ENCODE results near the gene PRIMPOL.

- TF ChIP-seq CTCF (conservative IDR thresholded peaks at IDR 0.05; ENCODE audit: low read depth, low read length): no peak
- TF ChIP-seq FOS (IDR thresholded peaks at IDR 0.05; ENCODE audit: low read depth, low read length): no peak
- no peak for TF ChIP-seq ELK1 (IDR thresholded peaks at IDR 0.05; ENCODE audit: borderline replicate concordance, low read depth, low read length)
- no peak for TF ChIP-seq POLR2A (IDR thresholded peaks at IDR 0.05; ENCODE audit: low read depth, low read length)
- TF ChIP-seq MAFK (IDR thresholded peaks at IDR 0.05; ENCODE audit: low read depth, low read length): no peak
- no peak for TF ChIP-seq RCOR1 (IDR thresholded peaks at IDR 0.05; ENCODE audit: insufficient replicate concordance, low read length)
- TF ChIP-seq MAZ (IDR thresholded peaks at IDR 0.05; ENCODE audit: borderline replicate concordance, low read depth, low read length): no peak
- TF ChIP-seq USF2 (IDR thresholded peaks at IDR 0.05; ENCODE audit: low read depth, low read length): no peak
- TF ChIP-seq RFX5 (IDR thresholded peaks at IDR 0.05; ENCODE audit: low read depth, low read length): no peak
- no peak for TF ChIP-seq RAD21 (IDR thresholded peaks at IDR 0.05; ENCODE audit: low read length)
- no peak for TF ChIP-seq CEBPB (IDR thresholded peaks at IDR 0.05; ENCODE audit: low read depth, low read length)
Measured at GRCh38 chr4:184621518-184621917, 28.0 kb upstream of the PRIMPOL start.

Data from IMR-90 (cell line).